ENCODE measurements around the gene SHISA6.

Gene SHISA6

DNA sequence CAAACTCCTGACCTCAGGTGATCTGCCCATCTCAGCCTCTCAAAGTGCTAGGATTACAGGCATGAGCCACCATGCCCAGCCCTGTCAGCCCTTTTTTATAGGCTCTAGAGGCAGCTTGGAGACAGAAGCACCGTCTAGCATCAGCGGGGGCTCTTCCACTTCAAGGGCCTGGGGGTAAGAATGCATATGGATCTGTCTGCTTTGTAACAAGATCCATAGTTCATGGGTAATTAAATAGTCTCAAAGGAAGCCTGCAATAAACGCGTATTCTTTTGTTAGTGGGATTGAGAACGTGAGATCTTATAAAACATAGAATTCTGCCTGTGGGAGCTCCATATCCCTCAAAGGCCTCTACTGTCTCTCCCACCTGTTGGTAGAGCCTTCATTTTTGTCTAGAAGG, 142.1 kb downstream of the SHISA6 start:
- in situ Hi-C loops (cut with MboI; ENCODE audit: low pct_unique_long_range_greater_than_20kb, low sequenced_read_pairs, unreplicated experiment), result no loop called here
- TF ChIP-seq, protein P1, sequence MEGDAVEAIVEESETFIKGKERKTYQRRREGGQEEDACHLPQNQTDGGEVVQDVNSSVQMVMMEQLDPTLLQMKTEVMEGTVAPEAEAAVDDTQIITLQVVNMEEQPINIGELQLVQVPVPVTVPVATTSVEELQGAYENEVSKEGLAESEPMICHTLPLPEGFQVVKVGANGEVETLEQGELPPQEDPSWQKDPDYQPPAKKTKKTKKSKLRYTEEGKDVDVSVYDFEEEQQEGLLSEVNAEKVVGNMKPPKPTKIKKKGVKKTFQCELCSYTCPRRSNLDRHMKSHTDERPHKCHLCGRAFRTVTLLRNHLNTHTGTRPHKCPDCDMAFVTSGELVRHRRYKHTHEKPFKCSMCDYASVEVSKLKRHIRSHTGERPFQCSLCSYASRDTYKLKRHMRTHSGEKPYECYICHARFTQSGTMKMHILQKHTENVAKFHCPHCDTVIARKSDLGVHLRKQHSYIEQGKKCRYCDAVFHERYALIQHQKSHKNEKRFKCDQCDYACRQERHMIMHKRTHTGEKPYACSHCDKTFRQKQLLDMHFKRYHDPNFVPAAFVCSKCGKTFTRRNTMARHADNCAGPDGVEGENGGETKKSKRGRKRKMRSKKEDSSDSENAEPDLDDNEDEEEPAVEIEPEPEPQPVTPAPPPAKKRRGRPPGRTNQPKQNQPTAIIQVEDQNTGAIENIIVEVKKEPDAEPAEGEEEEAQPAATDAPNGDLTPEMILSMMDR (IDR thresholded peaks at IDR 0.05; ENCODE audit: extremely low read depth, insufficient read depth, missing control alignments), result no peak
- no peak for DNase-seq (ENCODE audit: low spot score)

DNA sequence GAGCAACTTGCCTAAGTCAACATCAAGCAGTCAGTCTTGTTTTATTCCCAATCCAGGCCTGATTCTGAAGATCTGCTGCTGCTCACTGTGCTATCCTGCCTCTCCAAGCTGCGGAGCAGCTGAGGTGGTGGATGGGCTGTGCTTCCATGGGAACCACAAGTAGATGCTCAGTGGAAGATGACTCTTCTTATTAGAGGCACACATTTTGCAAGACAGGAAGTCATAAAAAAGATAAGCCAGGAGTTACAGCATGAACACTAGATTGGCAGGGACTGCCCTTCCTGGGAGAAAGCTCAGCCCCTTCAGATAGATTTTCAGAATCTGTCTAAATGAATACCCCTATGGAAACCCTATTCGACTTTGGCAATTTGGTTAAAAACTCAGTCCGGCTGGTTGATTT, 143.1 kb downstream of the SHISA6 start:
- no peak for DNase-seq (ENCODE audit: low spot score)
- in situ Hi-C loops (cut with MboI; ENCODE audit: low pct_unique_long_range_greater_than_20kb, low sequenced_read_pairs, unreplicated experiment), result no loop called here
- TF ChIP-seq, protein P1 (IDR thresholded peaks at IDR 0.05; ENCODE audit: extremely low read depth, insufficient read depth, missing control alignments), result no peak

DNA sequence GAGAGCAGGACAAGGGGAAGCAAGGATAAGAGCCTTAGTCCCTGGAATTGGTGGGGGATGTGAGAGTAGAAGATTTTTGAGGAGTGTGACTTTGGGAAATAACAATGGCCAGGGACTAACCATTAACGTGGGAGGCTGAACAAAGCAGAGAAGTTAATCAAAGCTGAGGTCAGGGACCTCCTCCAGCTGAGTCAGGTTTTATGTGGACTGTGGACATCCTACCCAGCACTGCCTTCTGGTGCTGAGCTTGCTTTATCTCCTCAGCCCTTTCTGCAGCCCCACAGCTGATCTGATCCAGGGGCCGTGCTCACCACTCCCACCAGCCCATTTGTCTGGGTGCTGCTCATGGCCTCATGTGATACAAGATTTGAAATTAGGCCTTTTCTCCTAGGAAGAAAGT, 146.6 kb downstream of the SHISA6 start:
- TF ChIP-seq, protein P1 (IDR thresholded peaks at IDR 0.05; ENCODE audit: extremely low read depth, insufficient read depth, missing control alignments), result no peak
- DNase-seq (ENCODE audit: low spot score), result no peak
- in situ Hi-C loops (cut with MboI; ENCODE audit: low pct_unique_long_range_greater_than_20kb, low sequenced_read_pairs, unreplicated experiment), result no loop called here

DNA sequence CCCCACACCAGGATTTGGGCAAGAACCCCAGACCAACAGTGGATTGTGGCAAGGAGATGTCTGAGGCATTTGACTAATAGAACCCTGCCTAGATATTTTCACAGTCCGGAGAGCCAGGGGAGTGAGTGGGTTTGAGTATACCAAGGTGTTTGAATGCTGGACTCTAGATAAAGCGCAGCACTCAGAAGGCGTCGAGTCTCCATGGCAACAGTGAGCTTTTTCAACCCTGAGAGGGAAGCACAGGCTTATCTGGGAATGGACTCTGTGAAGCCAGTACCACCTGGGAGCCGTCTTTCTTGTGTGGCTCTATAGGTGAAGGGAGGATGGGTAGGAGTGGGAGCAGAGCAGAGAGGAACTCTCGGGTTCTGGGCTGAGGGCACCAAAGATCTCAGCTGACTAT, 147.0 kb downstream of the SHISA6 start:
- in situ Hi-C loops (cut with MboI; ENCODE audit: low pct_unique_long_range_greater_than_20kb, low sequenced_read_pairs, unreplicated experiment), result no loop called here
- TF ChIP-seq, protein P1 (IDR thresholded peaks at IDR 0.05; ENCODE audit: extremely low read depth, insufficient read depth, missing control alignments), result no peak
- no peak for DNase-seq (ENCODE audit: low spot score)

DNA sequence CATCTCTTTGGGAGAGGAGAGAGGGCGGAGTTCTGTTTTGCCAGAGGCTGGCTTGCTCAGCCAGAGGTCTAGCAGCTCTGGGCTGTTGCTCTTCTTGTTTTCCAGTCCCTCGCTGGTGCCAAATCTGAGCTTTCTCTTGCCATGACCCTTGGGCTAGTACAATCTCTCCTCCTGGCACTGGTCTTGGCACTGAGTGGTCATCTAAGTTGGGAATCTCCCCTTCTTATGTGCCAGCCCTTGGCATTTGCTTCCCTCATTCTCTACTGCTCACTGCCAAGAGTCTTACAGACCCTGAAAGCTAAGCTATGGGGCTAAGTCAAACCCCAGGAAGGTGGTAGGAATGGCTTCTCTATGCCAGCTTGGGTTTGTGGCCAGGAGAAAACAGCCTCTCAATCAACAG, 148.6 kb downstream of the SHISA6 start:
- no peak for DNase-seq (ENCODE audit: low spot score)
- in situ Hi-C loops (cut with MboI; ENCODE audit: low pct_unique_long_range_greater_than_20kb, low sequenced_read_pairs, unreplicated experiment), result no loop called here
- TF ChIP-seq, protein P1 (IDR thresholded peaks at IDR 0.05; ENCODE audit: extremely low read depth, insufficient read depth, missing control alignments), result no peak

DNA sequence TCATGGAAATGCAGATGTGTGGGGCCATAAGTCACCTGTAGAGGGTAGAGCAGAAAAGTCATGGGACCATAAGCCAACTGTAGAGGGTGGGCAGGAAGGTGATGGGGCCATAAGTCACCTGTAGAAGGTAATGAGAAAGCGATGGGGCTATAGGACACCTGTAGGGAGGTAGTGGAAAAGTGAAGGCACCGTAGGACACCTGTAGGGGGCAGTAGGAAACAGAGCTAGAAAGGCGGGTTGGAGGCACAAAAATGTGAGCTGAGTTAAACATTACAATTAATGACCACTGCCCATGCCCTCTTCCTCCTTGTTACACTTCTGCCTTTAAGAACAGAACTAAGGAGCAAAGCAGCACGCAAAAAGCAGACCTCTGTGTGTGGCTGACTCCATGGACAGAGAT, 150.1 kb downstream of the SHISA6 start:
- DNase-seq (ENCODE audit: low spot score), result no peak

More for the DNA sequence above, 150.1 kb downstream of the SHISA6 start:
- TF ChIP-seq, protein P1 (IDR thresholded peaks at IDR 0.05; ENCODE audit: extremely low read depth, insufficient read depth, missing control alignments), result no peak
- in situ Hi-C loops (cut with MboI; ENCODE audit: low pct_unique_long_range_greater_than_20kb, low sequenced_read_pairs, unreplicated experiment), result no loop called here
